Islet of Langerhans (tissue), 1 donor: ENCODE results near the gene RBM7.

ENCODE experiments used
- FAIRE-seq: peaks from one replicate; lab custom pipeline; 2011; peaks lifted over from hg19 to GRCh38; lab: Jason Lieb, UNC

The RBM7 gene

DNA sequence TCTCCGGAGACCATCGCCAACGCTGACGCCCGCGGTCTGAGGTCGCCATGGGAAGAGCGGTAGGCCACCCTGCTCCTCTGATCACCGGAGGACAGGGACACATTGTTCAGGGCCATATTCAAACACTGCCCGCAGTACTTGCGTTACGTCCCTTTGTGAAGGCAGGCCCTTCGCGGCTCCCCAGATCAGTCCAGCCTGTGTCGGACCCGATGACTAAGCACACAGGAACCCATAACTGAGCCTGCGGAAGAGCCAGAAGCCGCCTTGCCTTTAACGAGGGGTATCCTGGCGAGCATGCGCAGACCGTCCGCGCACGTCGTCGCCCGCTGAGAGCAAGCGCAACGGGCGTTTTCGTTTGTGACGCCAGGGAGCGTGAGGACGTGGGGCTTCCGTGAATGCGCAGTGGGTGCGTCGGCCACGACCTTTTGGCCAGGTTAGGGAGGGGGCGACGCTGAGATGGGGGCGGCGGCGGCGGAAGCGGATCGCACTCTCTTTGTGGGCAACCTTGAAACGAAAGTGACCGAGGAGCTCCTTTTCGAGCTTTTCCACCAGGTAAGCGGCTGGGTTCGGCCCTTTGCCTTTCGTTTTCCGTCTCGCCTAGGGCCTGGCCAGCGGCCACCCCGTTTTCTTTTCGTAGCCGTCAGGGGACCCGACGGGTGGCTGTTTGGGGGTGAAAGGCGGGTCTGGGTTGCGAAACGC lies at the start of gene RBM7, which contains the start of gene C11orf71:
TSS of gene RBM7 (plus strand) at position 451 of the 699 bp plus-strand sequence. CDS start at position 457, 6 bp downstream.
TSS of gene C11orf71 (minus strand) at position 296 of the 699 bp plus-strand sequence. CDS start at position 116, 180 bp downstream.
- FAIRE-seq = peak; percentile 85

DNA sequence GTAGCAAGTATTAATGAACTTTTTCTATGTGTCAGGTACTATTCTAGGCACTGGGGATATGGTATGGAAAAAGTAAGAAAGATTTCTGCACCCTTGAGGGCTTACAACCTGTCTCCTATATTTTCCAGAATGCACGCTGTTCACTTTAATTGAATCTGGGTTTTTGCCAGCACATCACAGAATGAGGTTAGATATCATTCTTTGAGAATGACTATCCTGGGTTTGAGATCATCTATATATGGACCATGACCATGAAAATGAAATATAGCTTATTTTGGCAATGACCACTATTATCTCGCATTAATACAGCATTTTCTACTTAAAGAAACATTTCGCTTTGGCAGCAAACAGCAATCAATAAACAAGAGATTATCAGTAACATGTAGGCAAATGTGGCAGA lies 47.0 kb upstream of the RBM7 start:
- no peak for FAIRE-seq

- FAIRE-seq = no peak
Observed at GRCh38 chr11:114354076-114354475, 46.4 kb upstream of the RBM7 start.

DNA sequence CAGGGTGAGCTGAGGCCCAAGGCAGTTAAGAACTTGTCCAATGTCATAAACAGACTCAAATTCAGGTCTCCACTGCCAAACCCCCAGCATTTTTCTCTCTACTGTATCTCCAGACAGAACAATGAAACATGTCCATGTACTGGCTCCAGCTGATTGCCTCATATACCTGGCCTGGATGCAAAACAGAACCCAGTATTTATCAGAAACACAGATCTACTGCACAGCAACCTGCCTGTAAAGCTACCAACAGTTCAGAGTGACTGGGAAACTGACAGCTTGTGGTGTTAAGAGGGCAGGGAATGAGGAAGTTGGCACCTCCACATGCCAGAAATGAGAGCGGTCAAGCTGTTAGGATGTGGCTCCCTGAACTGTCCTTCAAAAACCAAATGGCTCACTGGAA lies 41.8 kb upstream of the RBM7 start:
- no peak for FAIRE-seq

DNA sequence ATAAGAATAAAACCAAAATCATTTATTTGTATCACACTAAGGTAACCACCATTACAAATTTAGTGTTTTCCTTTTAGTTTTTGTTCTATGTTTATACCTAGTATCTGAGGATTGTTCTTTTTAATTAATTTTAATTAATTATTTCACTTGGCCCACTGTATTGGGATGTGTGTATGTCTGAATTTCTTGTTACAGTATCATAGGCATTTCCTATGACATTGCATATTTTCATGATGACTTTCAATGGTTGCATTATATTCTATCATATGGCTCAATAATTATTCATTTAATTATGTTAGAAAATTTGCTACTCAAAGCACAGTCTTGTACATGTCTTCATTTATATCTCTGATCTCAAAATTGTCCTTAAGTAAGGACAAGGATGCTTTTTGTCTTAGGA lies 41.1 kb upstream of the RBM7 start:
- no peak for FAIRE-seq

DNA sequence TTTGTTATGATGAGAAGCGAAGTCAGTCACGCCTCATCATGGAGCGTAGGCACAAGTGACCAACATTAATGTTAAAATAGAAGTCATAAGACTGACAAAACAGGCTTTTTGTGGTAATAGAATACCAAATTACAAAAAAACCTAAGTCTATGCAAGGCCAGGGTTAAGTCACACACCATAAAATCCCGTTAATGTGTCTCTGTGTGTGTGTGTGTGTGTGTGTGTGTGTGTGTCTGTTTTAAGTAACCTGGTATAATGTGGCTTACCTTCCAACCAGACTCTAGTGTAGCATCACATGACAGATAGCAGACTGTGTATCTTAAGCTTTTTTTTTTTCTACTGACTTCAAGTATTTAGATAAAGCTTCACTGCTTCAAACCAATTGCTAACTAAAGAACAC lies 38.1 kb upstream of the RBM7 start:
- no peak for FAIRE-seq

GRCh38 chr11:114362958-114363357 lies 37.5 kb upstream of the RBM7 start:
- no peak for FAIRE-seq

GRCh38 chr11:114366331-114367243 lies 33.9 kb upstream of the RBM7 start:
- no peak for FAIRE-seq

DNA sequence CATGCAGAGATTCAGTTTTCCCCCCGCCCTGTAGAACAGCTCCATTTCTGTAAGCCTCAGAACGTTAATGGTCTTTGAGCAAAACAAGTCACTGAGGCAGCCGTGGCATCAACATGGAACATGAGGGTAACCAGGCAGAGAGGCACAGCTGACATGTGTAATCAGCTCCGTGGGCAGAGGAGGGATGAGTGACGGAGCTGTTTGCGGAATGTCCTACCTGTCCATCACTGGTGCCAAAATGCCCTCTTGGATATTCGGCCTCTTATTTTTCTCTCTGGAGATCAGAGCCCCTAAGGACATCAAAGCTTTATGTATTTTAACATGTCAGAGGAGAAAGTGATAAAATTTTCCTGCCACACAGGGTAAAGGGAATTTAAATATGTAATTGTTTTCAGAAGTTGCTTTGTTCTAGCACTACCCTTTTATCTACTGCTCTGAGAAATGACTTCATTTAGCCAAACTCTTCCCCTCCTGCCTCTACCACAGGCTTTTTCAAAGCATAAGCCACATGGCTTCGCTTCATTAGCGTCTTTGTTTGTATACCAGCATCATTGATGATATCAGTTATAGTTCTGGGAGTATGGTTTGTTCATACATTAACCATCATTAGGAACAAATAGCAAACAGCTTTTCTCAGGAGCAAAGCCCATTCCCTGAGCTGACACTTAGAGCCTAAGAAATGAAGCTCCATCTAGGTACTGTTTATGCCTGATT lies 33.1 kb upstream of the RBM7 start:
- FAIRE-seq = no peak

DNA sequence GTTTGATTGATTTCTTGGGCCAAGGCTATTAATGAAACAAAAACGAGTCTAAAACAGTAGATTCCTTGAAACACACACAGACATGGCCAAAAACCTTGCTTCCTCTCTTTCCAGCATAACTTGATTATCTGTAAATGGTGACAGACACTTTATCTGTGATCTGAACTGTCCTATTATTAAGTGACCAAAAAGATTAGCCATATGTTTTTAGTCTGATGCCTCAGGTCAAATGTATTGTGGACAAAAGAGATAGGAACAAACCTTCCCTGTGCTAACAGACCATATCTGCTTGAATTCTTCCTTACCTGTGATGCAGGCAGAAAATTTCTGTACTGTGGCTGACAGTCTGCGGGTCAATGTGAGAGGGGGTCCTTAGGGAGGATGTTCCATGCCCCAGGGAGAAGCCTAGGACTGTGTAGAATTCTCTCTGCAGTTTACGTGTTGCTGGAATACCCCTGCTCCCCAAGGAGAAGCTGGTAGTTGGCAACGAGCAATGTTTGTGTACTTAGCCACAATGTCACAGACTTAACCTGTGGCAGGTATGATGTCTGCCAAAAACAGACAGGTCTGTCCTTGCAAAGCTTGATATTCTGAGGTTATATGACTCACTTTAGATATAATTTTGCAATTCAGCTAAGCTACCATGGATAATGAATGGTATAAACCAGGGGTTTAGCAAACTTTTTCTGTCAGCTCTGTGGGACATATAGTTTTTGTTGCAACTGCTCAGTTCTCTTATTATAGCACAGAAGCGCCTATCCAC lies 31.4 kb upstream of the RBM7 start:
- no peak for FAIRE-seq

GRCh38 chr11:114375052-114375451 lies 25.4 kb upstream of the RBM7 start:
- no peak for FAIRE-seq

DNA sequence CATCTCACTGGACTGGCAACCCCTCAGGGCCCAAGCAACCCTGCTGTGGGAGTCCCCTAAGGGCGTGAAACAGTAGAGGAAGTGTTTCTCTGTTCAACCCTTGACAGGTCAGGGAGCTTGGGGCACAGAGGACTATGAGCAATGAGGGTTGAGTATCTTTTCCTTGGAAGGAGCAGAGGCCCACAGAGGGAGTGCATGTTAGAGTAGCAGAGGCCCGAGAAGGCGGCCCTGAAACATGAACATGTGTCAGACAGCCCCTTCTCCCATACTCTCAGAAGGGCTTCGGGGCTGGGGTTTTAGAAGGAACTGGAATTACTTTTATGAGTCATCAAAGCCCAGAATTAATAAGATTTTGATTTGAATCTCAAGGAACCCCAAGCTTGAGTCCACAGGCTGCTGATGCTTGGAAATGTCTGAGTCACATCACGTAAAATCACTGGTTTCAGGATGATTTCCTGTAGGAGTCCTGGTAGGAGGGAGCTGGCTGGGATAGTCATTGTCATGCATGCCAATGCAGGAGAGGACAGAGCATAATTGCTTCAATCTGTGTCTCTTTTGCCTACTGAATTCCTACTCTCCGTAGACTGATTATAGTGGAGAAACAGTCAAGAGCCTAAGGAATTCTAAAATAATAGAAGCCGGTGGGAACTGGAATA lies 22.7 kb upstream of the RBM7 start:
- FAIRE-seq = no peak

DNA sequence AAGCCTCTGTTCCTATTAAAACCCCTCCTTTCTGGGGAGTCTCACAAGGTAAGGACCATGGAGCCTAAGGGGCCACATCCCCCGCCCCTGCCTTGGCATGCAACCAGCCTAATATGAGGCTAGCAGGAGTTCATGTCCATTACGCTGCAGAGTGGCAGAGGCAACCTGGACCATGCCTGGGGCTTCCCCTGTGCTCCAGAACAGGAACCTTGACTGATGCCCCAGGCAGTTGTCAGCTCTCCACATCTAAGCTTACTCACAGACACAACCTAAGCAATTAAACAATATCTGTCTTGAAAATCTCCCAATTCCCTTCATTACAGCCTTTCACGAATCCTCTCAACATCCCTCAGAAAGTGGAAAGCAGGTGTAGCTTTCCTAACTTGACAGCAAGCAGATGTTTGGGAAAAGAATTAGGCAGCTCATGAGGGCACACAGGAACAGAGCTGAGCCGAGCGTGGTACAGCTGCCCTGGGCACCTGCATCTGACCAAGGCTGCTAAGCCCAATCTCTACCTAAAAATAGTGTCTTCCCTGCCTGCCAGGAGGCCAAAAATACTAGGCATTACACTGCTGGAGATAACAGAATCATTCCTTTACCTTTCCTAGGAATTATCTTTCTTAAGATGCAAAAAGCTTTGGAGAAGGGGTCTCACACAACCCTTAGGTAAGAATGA lies 20.9 kb upstream of the RBM7 start:
- FAIRE-seq = no peak

DNA sequence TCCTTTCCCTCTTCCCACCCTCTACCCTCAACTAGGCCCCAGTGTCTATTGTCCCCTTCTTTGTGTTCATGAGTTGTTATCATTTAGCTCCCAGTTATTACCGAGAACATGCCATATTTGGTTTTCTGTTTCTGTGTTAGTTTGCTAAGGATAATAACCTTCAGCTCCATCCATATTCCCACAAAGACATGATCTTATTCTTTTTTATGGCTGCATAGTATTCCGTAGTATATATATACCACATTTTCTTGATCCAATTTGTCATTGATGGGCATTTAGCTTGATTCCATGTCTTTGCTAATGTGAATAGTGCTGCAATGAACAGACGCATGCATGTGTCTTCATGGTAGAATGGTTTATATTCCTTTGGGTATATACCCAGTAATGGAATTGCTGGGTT lies 18.0 kb upstream of the RBM7 start:
- no peak for FAIRE-seq

DNA sequence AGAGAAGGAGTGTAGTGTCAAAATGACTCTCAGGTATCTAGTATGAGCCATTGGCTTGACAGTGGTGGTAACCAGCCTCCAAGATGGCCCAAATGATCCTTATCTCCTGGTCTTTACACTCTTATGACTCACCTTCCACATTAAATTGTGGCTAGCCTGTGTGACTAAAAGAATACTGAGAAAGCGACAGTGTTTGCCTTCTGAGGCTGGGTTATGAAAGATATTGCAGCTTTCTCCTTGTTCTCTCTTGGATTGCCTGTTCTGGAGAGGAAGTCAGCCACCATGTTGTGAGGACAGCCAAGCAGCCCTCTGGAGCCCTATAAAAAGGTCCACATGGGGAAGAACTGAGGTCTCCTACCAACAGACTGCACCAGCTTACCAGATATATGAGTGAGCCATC lies 16.0 kb upstream of the RBM7 start:
- FAIRE-seq = no peak

- peak; percentile 88 for FAIRE-seq
Observed at GRCh38 chr11:114386131-114386530, 14.3 kb upstream of the RBM7 start.

DNA sequence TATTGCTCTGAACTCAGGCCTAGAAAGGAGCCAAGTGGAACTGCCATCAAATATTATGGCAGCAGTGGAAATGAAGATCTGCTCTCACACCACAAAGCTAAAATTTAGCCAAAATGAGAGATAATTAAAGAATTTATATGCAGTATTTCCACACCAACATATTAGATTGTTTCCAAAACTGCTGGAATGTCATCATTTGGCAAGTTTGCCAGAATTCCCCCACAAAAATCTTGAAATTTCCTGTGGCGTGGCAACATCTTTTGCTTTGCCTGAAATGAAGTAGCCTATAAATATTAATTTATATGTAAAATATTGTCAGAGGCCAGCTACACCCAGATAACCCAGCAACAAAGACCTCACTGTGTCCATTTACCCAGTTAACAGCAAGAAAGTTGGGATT lies 13.9 kb upstream of the RBM7 start:
- FAIRE-seq = no peak

GRCh38 chr11:114392735-114393667 lies 7.5 kb upstream of the RBM7 start:
- no peak for FAIRE-seq

DNA sequence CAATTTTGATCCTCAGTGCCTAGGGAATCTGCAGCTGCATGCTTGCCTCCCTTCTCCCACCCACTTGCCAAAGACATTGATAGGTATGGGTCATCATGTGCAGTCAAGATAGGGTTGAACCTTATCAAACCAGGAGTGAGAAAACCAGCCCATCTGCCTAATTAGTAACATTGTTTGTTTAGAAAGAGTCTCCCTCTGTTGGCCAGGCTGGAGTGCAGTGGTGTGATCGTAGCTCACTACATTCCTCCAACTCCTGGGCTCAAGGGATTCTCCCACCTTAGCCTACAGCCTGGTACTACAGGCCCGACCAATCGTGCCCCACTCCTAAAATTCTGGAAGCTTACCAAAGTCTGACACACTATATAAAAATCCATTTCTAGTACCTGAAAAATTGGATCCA lies 4.7 kb upstream of the RBM7 start:
- FAIRE-seq = no peak

GRCh38 chr11:114396916-114397315 lies 3.5 kb upstream of the RBM7 start:
- no peak for FAIRE-seq
